NCI-H510A treated with DMSO at 0.1 percent for 48 hours (cell line): ENCODE results near the gene AGPAT2.
A peak's percentile ranks its signal among the peaks of the same experiment; 100 is the strongest.

ENCODE experiments used
- DNase-seq: peaks from one replicate; lab custom pipeline; 2025; lab: John Stamatoyannopoulos, UW

The AGPAT2 gene

GRCh38 chr9:136700959-136701667 lies 13.9 kb upstream of the AGPAT2 start:
- no peak for DNase-seq

- DNase-seq, result no peak
These were observed 13.0 kb upstream of the AGPAT2 start for GRCh38 chr9:136700304-136700703.

- DNase-seq, result no peak
These were observed 11.5 kb upstream of the AGPAT2 start for GRCh38 chr9:136698635-136699246.

DNA sequence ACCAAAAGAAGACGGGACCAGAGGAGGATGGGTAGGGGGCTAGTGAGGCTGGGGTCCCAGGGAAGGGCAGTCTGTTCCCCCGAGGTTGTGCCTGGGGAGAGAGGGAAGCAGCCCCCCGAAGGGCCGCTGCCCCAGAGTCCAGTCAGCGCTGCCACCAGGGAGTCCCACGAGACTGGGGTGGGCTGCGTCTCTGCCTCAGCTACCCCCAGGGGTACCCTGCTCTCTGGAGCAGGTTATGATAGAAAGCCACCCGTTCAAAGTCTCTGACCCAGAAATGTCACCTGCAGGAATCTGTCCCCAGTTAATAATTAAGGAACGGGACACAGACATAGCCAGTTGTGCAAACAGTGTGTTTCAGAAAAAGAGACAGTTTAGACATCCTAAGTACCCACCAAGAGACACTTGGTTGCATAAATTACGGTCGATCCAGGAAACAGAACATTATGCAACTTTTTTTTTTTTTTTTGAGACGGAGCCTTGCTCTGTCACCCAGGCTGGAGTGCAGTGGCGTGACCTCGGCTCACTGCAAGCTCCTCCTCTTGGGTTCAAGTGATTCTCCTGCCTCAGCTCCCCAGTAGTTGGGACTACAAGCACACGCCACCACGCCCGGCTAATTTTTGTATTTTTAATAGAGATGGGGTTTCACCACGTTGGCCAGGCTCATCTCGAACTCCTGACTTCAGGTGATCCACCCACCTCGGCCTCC lies 10.7 kb upstream of the AGPAT2 start:
- DNase-seq, result no peak

DNA sequence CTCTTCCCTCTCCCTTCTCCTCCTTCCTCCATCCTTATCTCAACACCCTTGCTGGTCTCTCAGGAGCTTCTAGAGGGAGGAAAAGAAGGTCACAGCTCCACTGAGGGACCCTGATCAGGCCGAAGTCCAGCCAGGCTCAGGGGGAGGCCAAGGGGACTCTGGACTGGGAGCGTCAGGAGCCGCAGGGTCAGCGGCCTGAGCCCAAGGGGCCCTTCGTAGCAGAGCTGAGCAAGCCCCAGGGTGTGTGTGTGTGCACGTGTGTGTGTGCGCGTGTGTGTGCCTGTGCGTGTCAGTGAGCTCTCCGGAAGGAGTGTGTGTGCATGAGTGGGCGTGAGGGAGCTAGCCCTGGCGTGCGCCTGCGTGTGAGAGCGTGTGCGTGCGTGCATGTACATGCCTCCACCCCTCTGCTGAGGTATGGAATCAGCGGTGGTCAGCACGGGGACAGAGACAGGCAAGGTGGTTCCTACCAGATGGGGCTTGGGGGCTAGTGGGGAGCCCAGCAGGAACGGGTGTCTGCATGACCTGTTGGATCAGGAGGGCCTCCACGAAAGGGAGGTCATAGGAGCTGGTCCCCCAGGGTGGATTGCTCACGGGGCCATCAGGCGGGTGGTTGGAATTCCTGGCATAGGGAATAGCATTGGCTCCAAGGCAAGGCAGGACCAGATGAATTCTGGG lies 10.0 kb upstream of the AGPAT2 start:
- no peak for DNase-seq

GRCh38 chr9:136696502-136696901 lies 9.2 kb upstream of the AGPAT2 start:
- no peak for DNase-seq

DNA sequence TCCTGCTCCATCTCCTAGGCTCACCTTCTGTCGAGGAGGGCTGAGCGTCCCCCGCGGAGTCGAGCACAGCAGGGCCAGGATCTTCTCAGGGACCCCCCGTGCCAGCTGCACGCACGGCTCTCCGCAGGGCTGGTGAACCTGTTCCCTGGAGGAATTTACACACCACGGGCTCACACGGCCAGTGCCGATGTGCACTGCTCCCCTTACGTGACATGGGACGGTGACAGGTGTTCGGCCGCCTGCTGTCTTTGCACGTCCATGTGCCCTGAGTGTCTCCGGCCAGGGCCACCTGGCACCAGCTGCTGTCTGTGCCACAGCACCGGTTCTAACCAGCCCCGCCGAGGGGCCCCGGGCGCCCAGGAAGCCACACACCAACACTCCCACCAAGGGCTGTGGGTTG lies 8.7 kb upstream of the AGPAT2 start:
- peak; percentile 83 for DNase-seq

DNA sequence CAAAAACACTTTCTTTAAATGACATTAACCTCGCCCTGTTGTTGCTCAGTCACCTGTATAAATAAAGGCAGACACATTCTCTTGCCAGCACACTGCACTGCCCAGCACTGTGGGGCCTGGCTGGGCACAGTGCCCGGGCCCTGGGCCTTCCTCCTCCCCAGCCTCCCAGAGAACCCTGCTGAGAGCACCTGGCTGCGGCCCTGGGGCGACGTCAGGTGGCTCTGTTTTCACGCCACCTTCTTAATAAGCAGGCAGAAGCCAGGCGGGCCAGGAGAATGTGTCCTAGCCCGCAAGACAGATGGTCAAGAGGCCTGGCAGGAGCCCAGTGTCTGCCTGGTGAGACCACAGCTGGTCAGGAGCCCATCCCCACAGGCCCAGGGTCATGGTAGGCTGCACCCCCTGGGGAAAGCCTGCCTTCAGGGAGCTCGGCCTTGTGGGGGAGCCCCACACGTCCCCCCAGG lies 8.2 kb upstream of the AGPAT2 start:
- DNase-seq, result peak; percentile 90

GRCh38 chr9:136694872-136695247 lies 7.6 kb upstream of the AGPAT2 start:
- DNase-seq, result no peak

- no peak for DNase-seq
These were observed 7.1 kb upstream of the AGPAT2 start for GRCh38 chr9:136694163-136694871.

DNA sequence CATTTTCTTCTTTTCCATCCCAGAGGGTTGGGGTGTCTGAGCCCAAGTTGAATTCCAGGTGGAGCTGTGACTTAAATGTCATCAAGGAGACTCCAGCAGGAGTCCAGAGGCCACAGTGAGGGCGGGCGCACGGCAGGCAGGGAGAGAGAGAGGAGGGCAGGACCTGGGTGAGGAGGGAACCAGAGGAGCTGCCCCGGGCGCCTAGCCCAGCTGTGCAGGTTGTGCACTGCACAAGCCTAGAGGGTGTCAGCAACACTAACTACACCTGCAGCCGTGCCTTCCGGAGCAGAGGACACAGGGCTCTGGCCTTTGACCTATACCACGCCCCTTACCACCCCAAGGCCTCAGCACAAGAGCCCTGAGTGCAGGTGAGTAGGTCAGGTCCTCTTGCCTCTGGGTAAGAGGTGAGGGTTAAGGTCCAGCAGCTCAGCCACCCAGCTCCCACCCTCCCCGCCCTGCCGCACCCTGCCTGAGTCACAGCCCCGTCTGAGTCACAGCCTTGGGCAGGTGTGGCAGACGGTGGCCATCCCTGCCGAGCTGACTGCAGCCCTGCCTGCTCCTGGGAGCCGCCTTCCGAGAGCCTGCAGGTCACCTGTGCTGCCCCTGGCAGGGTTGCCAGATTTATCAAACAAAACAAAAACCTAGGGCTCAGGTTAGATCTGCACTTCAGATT lies 6.4 kb upstream of the AGPAT2 start:
- no peak for DNase-seq

- DNase-seq, result no peak
These were observed 5.9 kb upstream of the AGPAT2 start for GRCh38 chr9:136693135-136693489.

DNA sequence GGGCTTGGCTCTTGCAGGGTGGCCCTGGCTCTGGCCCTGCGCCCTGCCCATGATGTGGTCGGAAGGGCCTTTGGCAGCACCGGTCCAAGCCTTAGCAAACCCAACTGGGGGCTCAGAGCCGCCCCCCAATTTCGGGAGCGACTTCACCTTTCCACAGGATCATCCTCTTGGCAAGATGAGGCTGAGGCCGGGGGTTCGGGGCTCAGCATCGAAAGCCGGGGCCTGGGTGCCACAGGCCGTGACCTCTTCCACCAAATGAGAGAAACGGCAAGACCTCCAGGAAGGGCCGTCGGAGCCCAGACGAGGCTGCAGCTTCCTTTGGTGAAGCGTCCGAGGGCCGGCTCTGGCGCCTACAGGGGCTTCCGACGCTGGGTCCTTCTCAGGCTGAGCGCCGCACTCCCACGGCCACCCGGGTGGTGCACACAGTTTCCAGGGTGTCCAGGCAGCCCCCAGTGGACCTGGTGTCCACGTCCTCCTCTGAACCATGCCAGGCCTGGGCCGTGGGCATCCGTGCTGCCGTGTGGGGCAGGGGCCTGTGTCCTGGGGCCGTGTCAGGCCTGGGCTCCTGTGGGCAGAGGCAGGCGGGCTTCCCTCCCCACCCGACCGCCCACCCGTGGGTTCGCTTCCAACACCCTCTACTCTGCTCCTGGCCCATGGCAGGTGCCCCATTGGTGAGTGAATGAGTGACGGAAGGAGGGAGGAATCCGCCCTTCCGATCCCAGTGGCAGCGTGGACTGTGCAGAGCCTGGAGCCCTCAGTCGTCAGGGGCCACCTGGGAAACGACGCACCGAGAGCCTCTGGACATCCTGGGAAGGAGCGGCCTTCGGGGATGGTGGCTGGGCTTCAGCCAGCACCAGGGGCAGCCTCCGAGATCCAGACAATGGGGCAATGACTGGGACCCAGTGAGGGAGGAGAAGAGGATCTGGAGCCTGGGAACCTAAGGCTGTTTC lies 5.2 kb upstream of the AGPAT2 start:
- DNase-seq, result no peak

GRCh38 chr9:136691316-136692184 lies 4.3 kb upstream of the AGPAT2 start:
- DNase-seq, result peak; percentile 61

DNA sequence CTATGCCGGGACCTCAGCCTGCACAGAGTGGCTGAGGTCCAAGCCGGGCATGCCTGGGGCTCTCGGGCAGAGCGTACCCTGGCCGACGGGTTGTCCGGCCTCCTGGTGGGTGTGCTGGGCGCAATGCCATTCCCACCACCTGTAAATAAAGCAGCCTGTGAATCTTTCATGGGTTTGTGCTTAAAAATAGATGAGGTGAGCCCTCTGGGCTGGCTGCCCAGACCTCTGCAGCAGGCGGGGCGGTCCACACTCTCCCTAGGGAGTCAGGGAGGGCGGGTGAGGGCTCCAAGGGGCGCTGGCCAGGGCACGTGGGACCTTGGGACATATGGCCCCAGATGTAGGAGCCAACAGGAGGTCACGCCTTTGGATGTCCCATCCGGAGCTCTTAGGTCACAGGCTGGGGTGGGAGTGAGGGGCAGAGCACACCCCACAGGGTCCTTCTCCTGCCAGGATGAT lies 3.6 kb upstream of the AGPAT2 start:
- DNase-seq, result no peak

DNA sequence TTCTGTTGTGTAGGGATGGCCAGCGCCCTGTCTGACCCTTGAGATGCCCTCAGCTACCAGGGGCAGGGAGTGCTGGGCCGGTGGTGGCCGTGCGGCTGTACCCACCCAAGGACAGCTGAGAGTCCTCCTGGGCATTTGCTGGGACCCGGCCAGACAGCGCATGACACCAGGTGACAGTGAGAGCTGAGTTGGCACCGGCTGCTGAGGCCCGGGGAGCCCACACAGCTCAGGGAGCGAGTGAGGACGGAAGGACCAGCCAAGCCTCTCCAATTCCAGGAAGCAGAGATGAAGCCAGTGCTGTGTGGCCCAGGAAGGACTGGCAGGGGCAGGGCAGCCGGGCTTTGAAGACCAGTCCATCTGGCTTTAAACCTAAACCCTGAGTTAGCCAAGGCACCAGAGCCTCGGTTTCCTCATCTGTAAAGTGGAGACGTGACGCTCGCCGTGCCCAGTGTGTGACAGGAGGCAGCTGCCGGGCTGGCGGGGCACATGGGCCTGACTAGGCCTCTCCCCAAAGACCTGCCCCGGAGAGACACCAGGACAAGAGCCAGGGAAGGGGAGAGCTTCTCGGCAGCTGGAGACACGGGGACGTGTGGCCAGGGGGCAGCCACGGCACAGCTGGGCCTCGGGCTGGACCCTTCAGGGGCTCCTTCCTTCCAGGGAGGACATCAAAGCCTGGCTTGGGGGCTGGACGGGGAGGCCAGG lies 3.0 kb upstream of the AGPAT2 start:
- no peak for DNase-seq

GRCh38 chr9:136689108-136689460 lies 1.8 kb upstream of the AGPAT2 start:
- no peak for DNase-seq

DNA sequence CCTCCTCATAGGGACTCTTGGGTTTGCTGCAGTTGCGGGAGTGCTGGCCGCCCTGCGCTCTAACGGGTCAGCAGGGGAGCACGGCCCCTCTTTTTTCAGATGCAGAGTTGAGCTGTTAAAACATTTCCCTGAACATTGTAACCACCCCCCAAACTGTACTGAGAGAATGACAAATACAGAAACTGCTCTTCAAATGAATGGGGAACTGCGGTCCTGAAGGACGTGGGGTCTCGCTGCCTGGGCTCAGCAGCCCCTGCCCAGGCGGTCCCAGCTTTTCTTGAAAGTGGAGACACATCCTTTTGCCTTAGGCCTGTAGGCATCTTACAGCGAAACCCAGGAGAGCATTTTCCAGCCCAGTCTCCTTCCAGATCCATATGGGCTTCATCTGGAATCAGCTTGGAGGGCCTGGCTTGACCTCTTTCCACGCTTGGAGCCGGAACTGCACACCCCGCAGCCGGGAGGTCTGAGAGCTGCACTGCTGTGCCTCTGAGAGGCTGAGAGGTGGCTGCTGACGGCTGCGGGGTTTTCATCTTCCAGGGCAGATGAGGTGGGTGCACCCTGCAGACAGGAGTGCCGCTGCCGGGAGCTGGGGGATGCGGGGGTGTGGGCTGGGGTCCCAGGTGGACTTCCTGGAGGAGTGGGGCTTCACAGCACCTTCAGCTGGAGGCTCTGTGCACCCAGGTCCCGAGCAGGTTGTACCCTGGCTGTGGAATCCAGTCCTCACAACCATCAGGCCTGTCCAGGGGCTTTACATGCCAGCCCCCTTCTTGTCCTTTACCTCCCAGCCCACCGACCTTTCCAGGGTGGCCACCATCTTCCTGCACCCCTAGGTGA lies 1.2 kb upstream of the AGPAT2 start:
- DNase-seq, result no peak
